Activated CD4-positive, alpha-beta T cell treated with anti-CD3 and anti-CD28 coated beads, Interleukin-2, amount 50 U/mL, for 16 hours (primary cell): ENCODE results near the gene RBSN.
A peak's percentile ranks its signal among the peaks of the same experiment; 100 is the strongest.
"Not testable (repeated sequence)": the region's sequence is repeated elsewhere in the genome, so short reads cannot be mapped to it uniquely, and the experiment has no call there.

Experiments
- DNase-seq: peaks from one replicate; pipeline ENCODE4 v3.0.0-alpha.2; 2020

The RBSN gene

GRCh38 chr3:15098503-15099363 is at the start of gene RBSN:
TSS of gene RBSN (minus strand) at chr3:15099148. CDS start at chr3:15096120, 3,028 bp downstream.
- DNase-seq: peak; percentile 97

- DNase-seq: no peak
Observed at GRCh38 chr3:15148614-15149013, 49.7 kb upstream of the RBSN start.

GRCh38 chr3:15136885-15137284 is 37.9 kb upstream of the RBSN start:
- not testable (repeated sequence) for DNase-seq

- DNase-seq: not testable (repeated sequence)
Observed at GRCh38 chr3:15134968-15135367, 36.0 kb upstream of the RBSN start.

GRCh38 chr3:15128403-15128802 is 29.5 kb upstream of the RBSN start:
- DNase-seq: not testable (repeated sequence)

DNA sequence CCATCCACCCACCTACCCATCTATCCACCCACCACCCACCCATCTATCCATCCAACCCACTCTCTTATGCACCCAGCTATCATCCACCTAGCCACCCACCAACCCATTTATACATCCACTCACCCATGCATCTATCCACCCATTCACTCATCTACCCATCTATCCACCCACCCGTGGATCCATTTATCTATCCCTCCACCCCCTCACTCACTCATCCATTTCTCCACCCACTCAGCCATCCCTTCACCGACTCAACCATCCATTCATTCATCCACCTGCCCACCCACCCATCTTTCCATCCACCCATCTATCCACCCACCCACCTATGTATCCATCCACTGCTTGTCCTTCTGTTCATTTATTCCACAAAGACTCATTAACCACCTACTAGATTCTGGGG is 28.0 kb upstream of the RBSN start:
- DNase-seq: not testable (repeated sequence)

- no peak for DNase-seq
Observed at GRCh38 chr3:15122398-15122797, 23.4 kb upstream of the RBSN start.

DNA sequence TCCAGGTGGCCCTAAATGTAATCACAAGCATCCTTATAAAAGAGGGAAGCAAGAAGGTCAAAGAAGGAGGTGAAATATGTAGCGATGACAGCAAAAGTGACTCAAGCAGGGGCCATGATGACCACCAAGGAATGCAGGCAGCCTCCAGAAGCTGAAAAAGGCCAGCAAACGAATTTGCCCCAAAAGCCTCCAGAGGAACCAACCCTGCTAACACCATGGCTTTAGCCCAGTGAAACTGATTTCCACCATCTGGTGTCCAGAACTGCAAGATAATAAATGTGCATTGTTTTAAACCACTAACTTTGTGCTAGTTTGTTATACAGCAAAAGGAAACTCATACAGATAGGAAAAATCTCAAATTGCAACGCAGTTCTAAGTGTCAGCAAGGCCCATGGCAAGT is 23.0 kb upstream of the RBSN start:
- no peak for DNase-seq

DNA sequence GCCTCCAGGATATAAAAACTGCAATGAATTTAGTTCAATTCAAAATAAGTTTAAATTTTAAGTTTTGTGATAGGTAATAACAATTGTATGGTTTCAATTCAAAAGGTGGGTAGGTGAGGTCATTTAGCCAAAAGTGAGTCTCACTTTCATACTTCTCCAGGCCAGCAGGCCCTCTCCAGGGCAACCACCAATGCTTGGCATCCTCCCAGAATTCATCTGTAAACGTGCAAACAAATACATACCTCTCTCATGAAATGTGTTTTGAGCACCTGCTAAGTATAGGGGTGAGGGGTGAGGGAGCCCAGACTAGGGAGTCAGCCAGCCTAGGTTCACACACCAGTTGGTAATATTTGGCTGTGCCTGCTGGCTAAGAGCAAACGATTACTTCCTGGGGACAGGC is 22.0 kb upstream of the RBSN start:
- DNase-seq: no peak

DNA sequence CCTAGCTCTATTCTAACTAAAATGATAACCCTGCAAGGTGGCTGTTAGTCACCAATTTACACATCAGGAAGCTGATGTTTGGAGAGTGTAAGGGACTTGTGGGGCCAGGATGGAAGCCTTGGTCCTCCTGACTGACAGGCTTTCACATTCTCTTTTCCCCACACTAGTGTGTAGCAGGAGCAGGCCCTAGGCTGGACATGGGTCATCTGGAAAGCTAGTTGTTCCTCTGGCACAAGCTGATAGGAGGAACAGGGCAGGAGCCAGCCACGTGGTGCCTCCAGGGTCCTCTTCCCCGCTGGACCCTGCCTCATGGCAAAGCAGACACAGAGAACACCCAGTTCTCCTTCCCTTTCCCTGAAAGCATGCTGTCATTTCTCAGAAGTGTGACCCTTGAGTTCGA is 18.1 kb upstream of the RBSN start:
- no peak for DNase-seq

DNA sequence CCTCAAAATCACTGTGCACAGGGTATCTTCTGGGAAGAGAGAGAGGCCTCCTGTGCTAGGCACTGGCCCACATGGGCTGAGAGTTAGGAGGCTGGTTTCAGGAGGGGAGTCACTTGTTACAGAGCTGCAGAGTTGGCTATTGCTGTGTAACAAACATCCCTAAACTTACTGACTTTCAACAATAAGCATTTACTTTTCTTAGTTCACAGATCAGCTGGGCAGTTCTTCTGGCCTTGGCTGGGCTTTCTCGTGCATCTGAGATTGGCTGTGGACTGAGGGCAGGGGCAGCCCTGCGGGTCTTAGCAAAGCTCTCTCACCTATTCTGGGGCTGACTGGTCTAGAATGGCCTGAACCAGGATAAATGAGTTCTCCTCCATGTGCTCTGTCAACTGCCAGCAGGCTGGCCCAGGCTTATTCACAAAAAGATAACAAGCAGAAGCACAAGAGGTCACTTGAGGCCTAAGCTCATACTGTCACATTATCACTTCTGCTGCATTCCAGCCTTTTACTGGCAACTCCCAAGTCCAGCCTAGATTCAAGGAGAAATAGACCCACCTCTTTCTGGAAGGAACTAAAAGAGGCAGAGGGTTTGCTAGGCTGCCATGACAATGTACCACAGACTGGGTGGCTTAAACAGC is 17.2 kb upstream of the RBSN start:
- no peak for DNase-seq

GRCh38 chr3:15114466-15115358 is 15.8 kb upstream of the RBSN start:
- DNase-seq: no peak

DNA sequence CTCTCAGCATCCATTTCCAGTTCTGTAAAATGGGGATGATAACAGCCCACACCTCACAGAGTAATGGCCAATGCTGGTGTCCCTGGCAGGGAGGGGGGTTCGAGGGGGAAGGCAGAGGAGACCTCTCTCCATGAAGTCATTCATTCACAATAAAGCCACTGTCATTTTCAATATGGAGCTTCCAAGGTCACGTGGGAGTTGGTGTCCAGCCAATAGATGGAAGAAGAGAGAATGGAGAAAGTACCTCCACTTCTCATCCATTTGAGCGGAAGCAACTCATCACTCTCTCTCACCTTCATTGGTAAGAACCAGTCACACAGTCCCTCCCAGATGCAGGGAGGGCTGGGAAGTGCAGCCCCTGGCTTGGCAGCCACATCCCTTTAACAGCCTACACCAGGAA is 14.9 kb upstream of the RBSN start:
- no peak for DNase-seq

DNA sequence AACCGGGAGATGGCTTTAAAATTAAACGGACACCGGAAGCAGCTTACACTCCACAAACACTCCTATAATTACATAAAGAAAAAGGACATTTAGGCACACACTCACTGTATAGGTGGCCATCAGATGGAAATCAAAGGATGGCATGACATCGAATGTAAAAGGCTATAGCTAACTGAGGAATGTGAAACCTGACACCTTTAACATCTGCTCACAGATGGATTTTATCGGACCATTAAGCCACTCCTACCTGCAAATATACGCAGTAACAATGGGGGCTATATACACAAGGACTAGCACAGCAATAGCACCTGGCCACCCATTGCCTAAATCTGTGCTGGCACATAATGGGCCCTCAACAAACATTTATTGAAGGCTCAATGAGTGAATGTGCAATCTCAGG is 14.5 kb upstream of the RBSN start:
- DNase-seq: no peak

GRCh38 chr3:15112011-15112410 is 13.1 kb upstream of the RBSN start:
- DNase-seq: no peak

DNA sequence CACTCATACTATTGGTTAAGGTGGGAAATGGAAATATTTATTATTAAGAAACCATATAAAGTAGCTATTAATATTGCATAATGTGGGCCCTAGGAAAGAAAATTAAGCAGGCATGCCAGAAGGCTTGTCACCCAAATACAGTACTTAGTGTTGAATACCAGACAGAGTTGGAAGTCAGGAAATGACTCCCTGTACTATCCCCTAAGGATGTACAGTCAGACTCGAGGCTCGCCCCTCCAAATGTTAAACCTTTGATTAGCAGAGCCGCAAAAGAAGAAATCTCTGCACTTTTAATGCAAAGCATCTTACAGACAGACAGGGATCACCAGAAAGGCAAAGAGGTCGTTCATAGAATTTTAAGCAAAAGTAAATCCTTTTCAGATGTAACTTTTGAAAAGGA is 11.3 kb upstream of the RBSN start:
- no peak for DNase-seq

- no peak for DNase-seq
Observed at GRCh38 chr3:15108869-15109268, 9.9 kb upstream of the RBSN start.

GRCh38 chr3:15108082-15108545 is 9.2 kb upstream of the RBSN start:
- peak; percentile 82 for DNase-seq

- no peak for DNase-seq
Observed at GRCh38 chr3:15107075-15107947, 8.4 kb upstream of the RBSN start.

DNA sequence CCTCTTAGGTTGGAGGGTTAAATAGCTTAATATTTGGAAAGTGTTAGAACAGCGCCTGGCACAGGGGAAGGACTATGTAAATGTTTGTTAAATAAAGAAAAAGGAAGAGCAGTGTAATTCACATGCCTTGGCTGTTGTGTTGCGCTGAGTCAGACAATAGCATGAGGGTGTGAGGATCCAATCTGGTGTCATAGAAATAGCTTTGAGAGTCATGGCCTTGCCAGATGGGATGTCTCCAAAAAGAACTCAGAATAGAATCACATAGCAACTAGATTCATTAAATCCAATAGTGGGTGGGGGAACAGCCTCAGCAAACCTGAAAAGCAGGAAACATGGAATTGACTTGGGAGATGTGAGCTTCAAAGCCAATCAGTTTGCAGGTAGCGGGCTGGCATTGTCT is 3.9 kb upstream of the RBSN start:
- DNase-seq: no peak

DNA sequence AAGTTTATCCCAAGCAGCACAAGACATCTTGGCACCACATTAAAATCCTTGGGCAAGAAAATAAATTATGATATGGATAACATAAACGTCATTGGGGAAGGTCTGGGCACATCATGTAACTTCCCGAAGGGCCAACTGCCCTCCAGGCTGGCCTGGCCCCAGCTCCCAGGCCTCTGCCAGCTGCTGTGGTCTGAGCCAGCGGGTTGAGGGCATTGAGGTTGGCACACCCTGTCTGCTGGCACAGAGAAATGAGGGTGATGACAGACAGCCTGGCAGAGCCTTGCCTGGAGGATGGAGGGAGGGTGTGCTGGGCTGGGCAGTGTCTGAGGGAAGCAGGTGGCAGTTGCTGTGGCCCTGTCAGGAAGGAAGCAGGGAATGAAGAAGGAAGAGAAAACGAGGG is 3.3 kb upstream of the RBSN start:
- DNase-seq: no peak
